CD14-positive monocyte (primary cell): ENCODE measurements around the gene MADCAM1. TPM values are rescaled to one million over a fixed set of nuclear protein-coding genes. Genes with fewer than 3 reads are reported as not detected.

Experiments used
- DNase-seq, 3 donors: peaks; one replicate each; pipeline ENCODE4 v3.0.0-alpha.2; 2011 to 2022
- H2AFZ ChIP-seq: 2 replicates; pipeline ENCODE4 v1.6.0; 2012; ENCODE audit warnings: mild to moderate bottlenecking, low read depth, low read length, inconsistent platforms; ENCODE audit not compliant: insufficient read depth, poor library complexity, severe bottlenecking
- H3K27ac ChIP-seq, 2 donors: 1 replicate in 1 of 2; 2 replicates in 1 of 2; pipeline ENCODE4 v1.5.1; 2012 to 2013; ENCODE audit warnings: low read length in 2 of 2, control low read depth in 1 of 2, inconsistent platforms in 1 of 2, low read depth in 1 of 2, mild to moderate bottlenecking in 1 of 2
- H3K27me3 ChIP-seq, 2 donors: one replicate each; pipeline versions ENCODE4 v1.6.0 to v1.6.1; 2011 to 2013; ENCODE audit warnings: low read length in 2 of 2; ENCODE audit not compliant: control insufficient read depth in 2 of 2, insufficient read depth in 2 of 2
- H3K36me3 ChIP-seq, 2 donors: replicated peaks in 1 of 2; 1 replicate in 1 of 2; 2 replicates in 1 of 2; pipeline versions ENCODE4 v1.5.1 to v1.6.1; 2012 to 2013; ENCODE audit warnings: low read length in 2 of 2, control low read depth in 1 of 2, inconsistent platforms in 1 of 2, mild to moderate bottlenecking in 1 of 2; ENCODE audit not compliant: insufficient read depth in 2 of 2, control insufficient read depth in 1 of 2
- H3K4me1 ChIP-seq, 2 donors: 1 replicate in 1 of 2; 2 replicates in 1 of 2; pipeline versions ENCODE4 v1.5.1 to v1.6.1; 2012 to 2013; ENCODE audit warnings: low read length in 2 of 2, control low read depth in 1 of 2, inconsistent platforms in 1 of 2, mild to moderate bottlenecking in 1 of 2, moderate library complexity in 1 of 2; ENCODE audit not compliant: insufficient read depth in 2 of 2, control insufficient read depth in 1 of 2
- H3K4me2 ChIP-seq: replicated peaks from 2 replicates; pipeline ENCODE3; 2012; ENCODE audit warnings: low read length, moderate library complexity, mild to moderate bottlenecking; ENCODE audit not compliant: poor library complexity, severe bottlenecking; ENCODE audit errors: extremely low read depth
- H3K4me3 ChIP-seq, 3 experiments: fragments of 200-600 bp in 1 of 3; sonication (generic) in 1 of 3; replicated peaks in 1 of 3; 1 replicate in 2 of 3; 2 replicates in 1 of 3; pipeline ENCODE4 v1.5.1; 2011 to 2013; ENCODE audit warnings: low read length in 3 of 3, mild to moderate bottlenecking in 3 of 3, control low read depth in 2 of 3, low read depth in 2 of 3, inconsistent platforms in 1 of 3, moderate library complexity in 1 of 3
- H3K79me2 ChIP-seq: 2 replicates; pipeline ENCODE4 v1.6.0; 2012; ENCODE audit warnings: mild to moderate bottlenecking, control low read depth, inconsistent platforms, low read length, moderate library complexity; ENCODE audit not compliant: insufficient read depth
- H3K9ac ChIP-seq: 2 replicates; pipeline ENCODE4 v1.6.0; 2017; ENCODE audit warnings: low read length, mild to moderate bottlenecking; ENCODE audit not compliant: insufficient read depth, poor library complexity, severe bottlenecking
- H3K9me3 ChIP-seq, 2 donors: replicated peaks in 1 of 2; 1 replicate in 1 of 2; 2 replicates in 1 of 2; pipeline versions ENCODE4 v1.5.1 to v1.6.1; 2012 to 2013; ENCODE audit warnings: low read length in 2 of 2, control low read depth in 1 of 2; ENCODE audit not compliant: control insufficient read depth in 1 of 2, insufficient read depth in 1 of 2
- H4K20me1 ChIP-seq: 2 replicates; pipeline ENCODE4 v1.6.0; 2012; ENCODE audit warnings: mild to moderate bottlenecking, low read length, control low read depth, moderate library complexity; ENCODE audit not compliant: insufficient read depth
- H3K27ac Mint-ChIP-seq, 7 donors: one replicate each; pipeline ENCODE4 v1.8.0; 2020; ENCODE audit warnings: mild to moderate bottlenecking in 7 of 7, mixed read lengths in 7 of 7, moderate library complexity in 6 of 7, inconsistent platforms in 2 of 7
- H3K27me3 Mint-ChIP-seq, 3 donors: one replicate each; pipeline ENCODE4 v1.8.0; 2021 to 2022; ENCODE audit warnings: low read depth in 3 of 3, mild to moderate bottlenecking in 3 of 3, mixed read lengths in 3 of 3, moderate library complexity in 3 of 3, inconsistent platforms in 1 of 3
- H3K36me3 Mint-ChIP-seq, 2 donors: one replicate each; pipeline ENCODE4 v1.8.0; 2020; ENCODE audit warnings: mixed read lengths in 2 of 2, inconsistent platforms in 1 of 2, mild to moderate bottlenecking in 1 of 2
- H3K4me1 Mint-ChIP-seq: one replicate; pipeline ENCODE4 v1.8.0; 2020; ENCODE audit warnings: mild to moderate bottlenecking, mixed read lengths
- H3K4me3 Mint-ChIP-seq, 2 donors: one replicate each; pipeline ENCODE4 v1.8.0; 2020; ENCODE audit warnings: mild to moderate bottlenecking in 2 of 2, mixed read lengths in 2 of 2, moderate library complexity in 1 of 2
- H3K9me3 Mint-ChIP-seq, 7 donors: one replicate each; pipeline ENCODE4 v1.8.0; 2020 to 2022; ENCODE audit warnings: mixed read lengths in 7 of 7, mild to moderate bottlenecking in 6 of 7, moderate library complexity in 6 of 7, inconsistent platforms in 2 of 7
- CTCF ChIP-seq: fragments of 200-600 bp; IDR thresholded peaks from one replicate; pipeline ENCODE4 v1.8.0; 2022; ENCODE audit warnings: antibody characterized with exemption, mild to moderate bottlenecking
- WGBS: methylation state at CpG from one replicate; pipeline ENCODE4 v1.1.5; 2013; ENCODE audit warnings: missing lambda C conversion rate; ENCODE audit not compliant: insufficient coverage; 5-methylcytosine and 5-hydroxymethylcytosine counted together
- intact Hi-C, 2 donors: fragments of 100-400 bp; cut with micrococcal nuclease; formaldehyde crosslinking; loops; one replicate each; pipeline versions ENCODE4 v1.15.0 to v1.15.1; 2023
- polyA plus RNA-seq, 3 donors: library from polyadenylated mRNA; depleted of rRNA in 1 of 3; unstranded in 2 of 3; stranded (reverse) in 1 of 3; fragments of 300-500 nt in 2 of 3; fragments of >200 nt in 1 of 3; fragmentation: Illumina TruSeq in 2 of 3; gene quantifications; 1 replicate in 2 of 3; 2 replicates in 1 of 3; pipeline ENCODE4 v1.2.3, GENCODE V29; 2012 to 2021

Gene MADCAM1
- polyA plus RNA-seq, 3 donors: 0.17 TPM; not detected in 2

- peaks cover 14% of the 10 kb centered on the region for H3K79me2 ChIP-seq
- H3K4me1 Mint-ChIP-seq: peaks cover 30% of the 10 kb centered on the region
- peaks cover 0 to 5% of the 10 kb centered on the region in 2 donors for H3K36me3 ChIP-seq
- WGBS: 68% methylated on average over 27 of the region's 32 CpGs
- TF ChIP-seq CTCF: no peak
- peaks cover 25% of the 10 kb centered on the region for H4K20me1 ChIP-seq
- peak overlapping the region; percentile 84 to 93 for H3K4me3 Mint-ChIP-seq
- peaks cover 0 to 6% (median 0%) of the 10 kb centered on the region in 7 donors for H3K9me3 Mint-ChIP-seq
- intact Hi-C loops: loop anchor here in 1 of 2 donors (5.0 to 10.0 kb wide), 2 partner anchors 126 to 166 kb away; partner anchors contain the start of genes FGF22, MIER2 and POLRMT
- H3K27me3 ChIP-seq: peaks cover 0 to 8% of the 10 kb centered on the region in 2 donors
- peak overlapping the region in 6 of 7 donors; percentile 37 to 74 (median 64) for H3K27ac Mint-ChIP-seq
- peak overlapping the region; percentile 82 for H3K9ac ChIP-seq
- peak overlapping the region in 2 of 3 experiments; percentile 90 to 99 for H3K4me3 ChIP-seq
- peak overlapping the region; percentile 96 for H2AFZ ChIP-seq
- H3K27ac ChIP-seq: no peak overlapping the region
- H3K4me1 ChIP-seq: peaks cover 35 to 43% of the 10 kb centered on the region in 2 donors
- peak overlapping the region; percentile 78 for H3K4me2 ChIP-seq
- H3K27me3 Mint-ChIP-seq: peaks cover 5 to 15% (median 7%) of the 10 kb centered on the region in 3 donors
- peaks cover 6 to 17% of the 10 kb centered on the region in 2 donors for H3K36me3 Mint-ChIP-seq
- no peaks in the 10 kb centered on the region for H3K9me3 ChIP-seq
- no peak for DNase-seq
Measured at GRCh38 chr19:508204-509150, 12.2 kb downstream of the MADCAM1 start.

- Histone ChIP-seq H3K27ac (peak overlapping the region; percentile 40 to 71), H3K9me3 (no peaks in the 10 kb centered on the region), H3K9ac (peak overlapping the region; percentile 62), H3K27me3 (peaks cover 0 to 13% of the 10 kb centered on the region in 2 donors), H3K79me2 (peaks cover 14% of the 10 kb centered on the region), H2AFZ (peak overlapping the region; percentile 67), H3K4me1 (peaks cover 35 to 43% of the 10 kb centered on the region in 2 donors), H3K4me2 (peak overlapping the region; percentile 79), H3K4me3 (peak overlapping the region; percentile 2 to 72 (median 26)), H3K36me3 (peaks cover 0 to 5% of the 10 kb centered on the region in 2 donors), H4K20me1 (peaks cover 25% of the 10 kb centered on the region)
- DNase-seq: peak; percentile 87 to 90 (median 90)
- TF ChIP-seq CTCF: peak; percentile 100
- Mint-ChIP-seq H3K4me3 (peak overlapping the region; percentile 76 to 86), H3K27ac (peak overlapping the region; percentile 86 to 95 (median 90)), H3K9me3 (peaks cover 0 to 5% (median 0%) of the 10 kb centered on the region in 7 donors), H3K4me1 (peaks cover 29% of the 10 kb centered on the region), H3K27me3 (peaks cover 8 to 15% (median 11%) of the 10 kb centered on the region in 3 donors), H3K36me3 (peaks cover 15 to 24% of the 10 kb centered on the region in 2 donors)
- intact Hi-C loops: no loop called here
- WGBS: 5% methylated on average over 15 of the region's 21 CpGs
Measured at GRCh38 chr19:510606-511100, 14.4 kb downstream of the MADCAM1 start.
